Stimulated activated CD4-positive, alpha-beta T cell treated with anti-CD3 and anti-CD28 coated beads, Interleukin-1b, Interleukin-23, amount 100 ng/mL, for 1 hour (primary cell): ENCODE results near the gene HSBP1.

Experiments used
- DNase-seq, 2 donors: peaks; one replicate each; pipeline ENCODE4 v3.0.0-alpha.2; 2020; ENCODE audit warnings: low read depth in 2 of 2

Gene HSBP1

GRCh38 chr16:83803811-83804210, 4.0 kb upstream of the HSBP1 start:
- no peak for DNase-seq

GRCh38 chr16:83804366-83804765, 3.4 kb upstream of the HSBP1 start:
- no peak for DNase-seq

- DNase-seq: no peak
Measured at GRCh38 chr16:83806036-83806435, 1.7 kb upstream of the HSBP1 start.

- no peak for DNase-seq
Measured at GRCh38 chr16:83806731-83807130, 1.0 kb upstream of the HSBP1 start.

- DNase-seq: no peak
Measured at GRCh38 chr16:83807327-83807709, 460 bp upstream of the HSBP1 start.

- no peak for DNase-seq
Measured at GRCh38 chr16:83808573-83809014, 816 bp downstream of the HSBP1 start.

- no peak for DNase-seq
Measured at GRCh38 chr16:83809092-83809491, 1.3 kb downstream of the HSBP1 start.

- no peak for DNase-seq
Measured at GRCh38 chr16:83810901-83811300, 3.1 kb downstream of the HSBP1 start.

GRCh38 chr16:83813823-83814658, 6.3 kb downstream of the HSBP1 start:
- DNase-seq: no peak

- DNase-seq: no peak
Measured at GRCh38 chr16:83814659-83814985, 6.8 kb downstream of the HSBP1 start.

- no peak for DNase-seq
Measured at GRCh38 chr16:83817022-83817421, 9.2 kb downstream of the HSBP1 start.

GRCh38 chr16:83818276-83818675, 10.5 kb downstream of the HSBP1 start:
- DNase-seq: no peak

- no peak for DNase-seq
Measured at GRCh38 chr16:83819361-83819760, 11.6 kb downstream of the HSBP1 start.

- DNase-seq: peak; percentile 54 to 65
Measured at GRCh38 chr16:83826146-83826913, 18.6 kb downstream of the HSBP1 start.

- DNase-seq: no peak
Measured at GRCh38 chr16:83830091-83830768, 22.5 kb downstream of the HSBP1 start.

- no peak for DNase-seq
Measured at GRCh38 chr16:83830769-83831455, 23.1 kb downstream of the HSBP1 start.

GRCh38 chr16:83831456-83831987, 23.7 kb downstream of the HSBP1 start:
- DNase-seq: no peak

- no peak for DNase-seq
Measured at GRCh38 chr16:83833921-83834320, 26.1 kb downstream of the HSBP1 start.

- DNase-seq: no peak
Measured at GRCh38 chr16:83835586-83836566, 28.1 kb downstream of the HSBP1 start.

GRCh38 chr16:83837566-83837965, 29.8 kb downstream of the HSBP1 start:
- DNase-seq: no peak

- DNase-seq: no peak
Measured at GRCh38 chr16:83838151-83838550, 30.4 kb downstream of the HSBP1 start.
